OCI-LY7 (cell line): Measurements from ENCODE around the gene CYP19A1. TPM values are rescaled to one million over a fixed set of nuclear protein-coding genes. Genes with fewer than 3 reads are reported as not detected.

Experiments used
- BruUV-seq: library from RNA; stranded (reverse); fragments of 400-500 nt; replicated peaks from 2 replicates; lab custom pipeline; 2021; lab: Mats Ljungman, UMichigan
- CTCF ChIA-PET: fragments of 300-600 bp; sonication (Branson Sonifier 250); formaldehyde crosslinking; loops from one replicate; lab custom pipeline; 2022; ENCODE audit warnings: antibody characterized with exemption; ENCODE audit not compliant: unreplicated experiment; lab: Charles Lee
- POLR2A ChIA-PET: fragments of 300-600 bp; sonication (Branson Sonifier 250); formaldehyde crosslinking; loops from one replicate; lab custom pipeline; 2022; ENCODE audit warnings: antibody characterized with exemption; lab: Charles Lee
- DNase-seq: peaks from one replicate; pipeline ENCODE4 v3.0.0-alpha.2; 2015; ENCODE audit warnings: low spot score
- H2AFZ ChIP-seq: fragments of 200-600 bp; sonication (generic), shearing (Covaris generic); 2 replicates; pipeline ENCODE4 v1.6.1; 2014; ENCODE audit warnings: mild to moderate bottlenecking, antibody characterized with exemption, low read length, moderate library complexity
- H3K27ac ChIP-seq: fragments of 200-600 bp; sonication (generic); 2 replicates; pipeline ENCODE4 v1.5.1; 2014; ENCODE audit warnings: mixed run types, low read depth, mild to moderate bottlenecking, moderate library complexity, low read length, inconsistent platforms; ENCODE audit not compliant: poor library complexity, severe bottlenecking
- H3K36me3 ChIP-seq: fragments of 200-600 bp; sonication (generic); 2 replicates; pipeline ENCODE4 v1.6.1; 2014; ENCODE audit warnings: mild to moderate bottlenecking, antibody characterized with exemption, low read length, moderate library complexity, mixed read lengths; ENCODE audit not compliant: insufficient read depth
- H3K4me1 ChIP-seq: fragments of 200-600 bp; sonication (generic); 2 replicates; pipeline ENCODE4 v1.5.1; 2014; ENCODE audit warnings: mild to moderate bottlenecking, low read length; ENCODE audit not compliant: insufficient read depth, poor library complexity, severe bottlenecking
- H3K4me2 ChIP-seq: fragments of 200-600 bp; sonication (generic); 2 replicates; pipeline ENCODE4 v1.6.1; 2014; ENCODE audit warnings: mild to moderate bottlenecking, low read length
- H3K4me3 ChIP-seq: fragments of 200-600 bp; sonication (generic); 2 replicates; pipeline ENCODE4 v1.5.1; 2014; ENCODE audit warnings: mild to moderate bottlenecking, low read depth, low read length; ENCODE audit not compliant: poor library complexity, severe bottlenecking
- H3K79me2 ChIP-seq: fragments of 200-600 bp; sonication (generic); 2 replicates; pipeline ENCODE4 v1.6.1; 2016; ENCODE audit warnings: low read depth, mild to moderate bottlenecking, low read length, moderate library complexity, mixed read lengths; ENCODE audit not compliant: insufficient read depth
- H3K9me2 ChIP-seq: fragments of 200-600 bp; sonication (generic); 2 replicates; pipeline ENCODE4 v1.6.1; 2016; ENCODE audit warnings: mild to moderate bottlenecking, low read length, mixed read lengths; ENCODE audit not compliant: insufficient read depth
- H3K9me3 ChIP-seq: fragments of 200-600 bp; sonication (generic); 2 replicates; pipeline ENCODE4 v1.6.1; 2014; ENCODE audit warnings: mild to moderate bottlenecking, mixed run types, low read length, mixed read lengths
- H4K20me1 ChIP-seq: fragments of 200-600 bp; sonication (generic); 2 replicates; pipeline ENCODE4 v1.6.1; 2014; ENCODE audit warnings: mild to moderate bottlenecking, antibody characterized with exemption, low read length, moderate library complexity, mixed read lengths; ENCODE audit not compliant: insufficient read depth
- EZH2phosphoT487 ChIP-seq: fragments of 200-600 bp; sonication (generic); IDR thresholded peaks from 2 replicates; pipeline ENCODE4 v1.6.1; 2018; ENCODE audit warnings: low read depth, borderline replicate concordance, mild to moderate bottlenecking, mixed run types, antibody characterized with exemption, low read length, moderate library complexity, mixed read lengths
- intact Hi-C: fragments of 100-400 bp; cut with micrococcal nuclease; formaldehyde crosslinking; loops from one replicate; pipeline ENCODE4 v1.10.0; 2022; ENCODE audit not compliant: unreplicated experiment
- total RNA-seq, 2 experiments: library from RNA; depleted of rRNA in 1 of 2; stranded (reverse); fragments of >200 nt in 1 of 2; shearing (Covaris generic) in 1 of 2; gene quantifications; 2 replicates each; pipeline ENCODE4 v1.2.3, GENCODE V29; 2014 to 2022
- TF ChIP-seq, protein P1 (sequence below): fragments of 200-600 bp; sonication (generic); conservative IDR thresholded peaks from 2 replicates; pipeline ENCODE4 v1.5.1; 2014; ENCODE audit warnings: mild to moderate bottlenecking, antibody characterized with exemption, low read length, moderate library complexity, mixed read lengths

Gene CYP19A1
- total RNA-seq, 2 experiments from 2014 or later = 0.13 TPM; not detected in 1

DNA sequence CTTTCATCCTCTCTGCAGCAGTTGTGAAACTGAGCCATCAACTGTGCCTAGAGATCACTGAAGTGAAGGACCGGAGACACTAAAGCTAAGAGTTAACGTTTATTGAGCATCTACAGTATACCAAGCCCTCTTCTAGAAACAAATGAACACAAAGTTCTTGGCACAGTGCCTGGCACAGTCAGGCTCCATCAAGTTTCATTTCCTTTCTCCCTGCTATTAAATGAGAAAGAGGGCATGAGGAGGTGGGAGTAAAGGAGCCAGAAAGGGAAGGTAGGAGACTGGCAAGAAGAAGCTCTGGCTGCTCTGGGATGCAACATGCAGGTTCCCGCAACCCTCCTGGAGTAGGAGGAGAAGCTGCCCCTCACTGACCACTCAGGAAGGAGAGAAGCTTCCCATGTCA, 30.6 kb downstream of the CYP19A1 start:
- CTCF ChIA-PET = no interaction called here
- no peak overlapping the region for H3K4me2 ChIP-seq
- POLR2A ChIA-PET = no interaction called here

GRCh38 chr15:51307325-51307724, 31.1 kb downstream of the CYP19A1 start:
- Histone ChIP-seq H3K36me3 (no peaks in the 10 kb centered on the region), H3K9me2 (no peaks in the 10 kb centered on the region), H3K4me2 (no peak overlapping the region), H3K27ac (no peak overlapping the region), H3K4me1 (no peaks in the 10 kb centered on the region), H3K9me3 (no peaks in the 10 kb centered on the region), H4K20me1 (no peaks in the 10 kb centered on the region), H2AFZ (no peak overlapping the region), H3K79me2 (no peaks in the 10 kb centered on the region), H3K4me3 (no peak overlapping the region)
- BruUV-seq = no TSS peak
- TF ChIP-seq EZH2phosphoT487 = no peak
- TF ChIP-seq, protein P1, sequence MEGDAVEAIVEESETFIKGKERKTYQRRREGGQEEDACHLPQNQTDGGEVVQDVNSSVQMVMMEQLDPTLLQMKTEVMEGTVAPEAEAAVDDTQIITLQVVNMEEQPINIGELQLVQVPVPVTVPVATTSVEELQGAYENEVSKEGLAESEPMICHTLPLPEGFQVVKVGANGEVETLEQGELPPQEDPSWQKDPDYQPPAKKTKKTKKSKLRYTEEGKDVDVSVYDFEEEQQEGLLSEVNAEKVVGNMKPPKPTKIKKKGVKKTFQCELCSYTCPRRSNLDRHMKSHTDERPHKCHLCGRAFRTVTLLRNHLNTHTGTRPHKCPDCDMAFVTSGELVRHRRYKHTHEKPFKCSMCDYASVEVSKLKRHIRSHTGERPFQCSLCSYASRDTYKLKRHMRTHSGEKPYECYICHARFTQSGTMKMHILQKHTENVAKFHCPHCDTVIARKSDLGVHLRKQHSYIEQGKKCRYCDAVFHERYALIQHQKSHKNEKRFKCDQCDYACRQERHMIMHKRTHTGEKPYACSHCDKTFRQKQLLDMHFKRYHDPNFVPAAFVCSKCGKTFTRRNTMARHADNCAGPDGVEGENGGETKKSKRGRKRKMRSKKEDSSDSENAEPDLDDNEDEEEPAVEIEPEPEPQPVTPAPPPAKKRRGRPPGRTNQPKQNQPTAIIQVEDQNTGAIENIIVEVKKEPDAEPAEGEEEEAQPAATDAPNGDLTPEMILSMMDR = no peak
- POLR2A ChIA-PET = no interaction called here
- intact Hi-C loops = no loop called here
- CTCF ChIA-PET = no interaction called here
- DNase-seq = no peak

More for the DNA sequence above, 30.6 kb downstream of the CYP19A1 start:
- H3K9me3 ChIP-seq = no peaks in the 10 kb centered on the region
- no peaks in the 10 kb centered on the region for H3K4me1 ChIP-seq
- no peaks in the 10 kb centered on the region for H3K79me2 ChIP-seq
- intact Hi-C loops = no loop called here
- TF ChIP-seq, protein P1 = no peak
- no peak for TF ChIP-seq EZH2phosphoT487
- H4K20me1 ChIP-seq = no peaks in the 10 kb centered on the region
- no peak overlapping the region for H3K4me3 ChIP-seq
- no peak overlapping the region for H3K27ac ChIP-seq
- no peaks in the 10 kb centered on the region for H3K36me3 ChIP-seq
- no peak for DNase-seq
- H3K9me2 ChIP-seq = no peaks in the 10 kb centered on the region
- BruUV-seq = no TSS peak
- H2AFZ ChIP-seq = no peak overlapping the region

GRCh38 chr15:51303462-51303980, 34.9 kb downstream of the CYP19A1 start:
- no peak for DNase-seq
- CTCF ChIA-PET = no interaction called here

More at GRCh38 chr15:51303462-51303980, 34.9 kb downstream of the CYP19A1 start:
- intact Hi-C loops = no loop called here
- Histone ChIP-seq H2AFZ (no peak overlapping the region), H3K9me3 (no peaks in the 10 kb centered on the region), H3K36me3 (no peaks in the 10 kb centered on the region), H3K9me2 (no peaks in the 10 kb centered on the region), H3K79me2 (no peaks in the 10 kb centered on the region), H3K4me3 (no peak overlapping the region), H3K4me1 (no peaks in the 10 kb centered on the region), H4K20me1 (no peaks in the 10 kb centered on the region), H3K4me2 (no peak overlapping the region), H3K27ac (no peak overlapping the region)
- no peak for TF ChIP-seq EZH2phosphoT487
- TF ChIP-seq, protein P1 = no peak
- BruUV-seq = no TSS peak
- POLR2A ChIA-PET = no interaction called here
